Measurements from ENCODE around the gene P2RX1.
A peak's percentile ranks its signal among the peaks of the same experiment; 100 is the strongest.

P2RX1 gene

GRCh38 chr17:3894911-3895343 is 21.3 kb downstream of the P2RX1 start:
- Histone ChIP-seq H2AFZ (ENCODE audit: low read depth, low read length, severe bottlenecking) (no peak overlapping the region), H4K20me1 (ENCODE audit: low read depth, low read length) (no peaks in the 10 kb centered on the region)
- TF ChIP-seq EZH2phosphoT487 (conservative IDR thresholded peaks at IDR 0.05; ENCODE audit: low read length) (no peak), CTCF (IDR thresholded peaks at IDR 0.05; ENCODE audit: insufficient read depth, low read length, poor library complexity, severe bottlenecking) (no peak)

GRCh38 chr17:3894188-3894587 is 22.1 kb downstream of the P2RX1 start:
- Histone ChIP-seq H3K36me3 (ENCODE audit: low read length) (no peaks in the 10 kb centered on the region), H3K9me3 (ENCODE audit: insufficient read depth, low read length) (no peaks in the 10 kb centered on the region), H3K9me2 (replicated peaks; ENCODE audit: insufficient read depth, low read length) (no peaks in the 10 kb centered on the region), H2AFZ (ENCODE audit: low read depth, low read length, severe bottlenecking) (no peak overlapping the region), H3K27me3 (ENCODE audit: low read length) (no peaks in the 10 kb centered on the region), H3K4me3 (ENCODE audit: insufficient read depth, low read length, poor library complexity, severe bottlenecking) (no peak overlapping the region), H3K9ac (ENCODE audit: low read length) (no peak overlapping the region), H4K20me1 (ENCODE audit: low read depth, low read length) (no peaks in the 10 kb centered on the region), H3K79me2 (ENCODE audit: insufficient read depth, low read length) (no peaks in the 10 kb centered on the region), H3K27ac (ENCODE audit: low read depth, low read length) (no peak overlapping the region), H3K4me2 (ENCODE audit: low read depth, low read length, poor library complexity, severe bottlenecking) (no peak overlapping the region), H3F3A (ENCODE audit: insufficient read depth) (peaks cover 5% of the 10 kb centered on the region)
- TF ChIP-seq EZH2phosphoT487 (conservative IDR thresholded peaks at IDR 0.05; ENCODE audit: low read length) (no peak), CTCF (IDR thresholded peaks at IDR 0.05; ENCODE audit: insufficient read depth, low read length, poor library complexity, severe bottlenecking) (no peak)

More at GRCh38 chr17:3894911-3895343, 21.3 kb downstream of the P2RX1 start:
- no peak overlapping the region for H3K27ac ChIP-seq (ENCODE audit: low read depth, low read length)
- H3K27me3 ChIP-seq (ENCODE audit: low read length) = no peaks in the 10 kb centered on the region
- no peaks in the 10 kb centered on the region for H3K79me2 ChIP-seq (ENCODE audit: insufficient read depth, low read length)
- H3K4me2 ChIP-seq (ENCODE audit: low read depth, low read length, poor library complexity, severe bottlenecking) = no peak overlapping the region
- no peak overlapping the region for H3K9ac ChIP-seq (ENCODE audit: low read length)
- no peaks in the 10 kb centered on the region for H3K9me2 ChIP-seq (replicated peaks; ENCODE audit: insufficient read depth, low read length)
- no peaks in the 10 kb centered on the region for H3K36me3 ChIP-seq (ENCODE audit: low read length)
- no peaks in the 10 kb centered on the region for H3K9me3 ChIP-seq (ENCODE audit: insufficient read depth, low read length)
- peaks cover 5% of the 10 kb centered on the region for H3F3A ChIP-seq (ENCODE audit: insufficient read depth)
- H3K4me3 ChIP-seq (ENCODE audit: insufficient read depth, low read length, poor library complexity, severe bottlenecking) = no peak overlapping the region

GRCh38 chr17:3893720-3894116 is 22.5 kb downstream of the P2RX1 start:
- Histone ChIP-seq H2AFZ (ENCODE audit: low read depth, low read length, severe bottlenecking) (peak overlapping the region; percentile 95), H3K4me3 (ENCODE audit: insufficient read depth, low read length, poor library complexity, severe bottlenecking) (peak overlapping the region; percentile 64), H3K9me3 (ENCODE audit: insufficient read depth, low read length) (no peaks in the 10 kb centered on the region), H3K4me2 (ENCODE audit: low read depth, low read length, poor library complexity, severe bottlenecking) (peak overlapping the region; percentile 72), H3K27me3 (ENCODE audit: low read length) (no peaks in the 10 kb centered on the region), H3K27ac (ENCODE audit: low read depth, low read length) (no peak overlapping the region), H3K9ac (ENCODE audit: low read length) (peak overlapping the region; percentile 64), H3F3A (ENCODE audit: insufficient read depth) (peaks cover 5% of the 10 kb centered on the region), H3K9me2 (replicated peaks; ENCODE audit: insufficient read depth, low read length) (no peaks in the 10 kb centered on the region), H4K20me1 (ENCODE audit: low read depth, low read length) (no peaks in the 10 kb centered on the region), H3K36me3 (ENCODE audit: low read length) (no peaks in the 10 kb centered on the region), H3K79me2 (ENCODE audit: insufficient read depth, low read length) (no peaks in the 10 kb centered on the region)
- TF ChIP-seq EZH2phosphoT487 (conservative IDR thresholded peaks at IDR 0.05; ENCODE audit: low read length) (no peak), CTCF (IDR thresholded peaks at IDR 0.05; ENCODE audit: insufficient read depth, low read length, poor library complexity, severe bottlenecking) (no peak)
